Thymus (tissue), 11 donors: Measurements from ENCODE around the gene DIPK1C. TPM values are rescaled to one million over a fixed set of nuclear protein-coding genes. Genes with fewer than 3 reads are reported as not detected.

Source experiments
- DNase-seq, 9 donors: peaks; one replicate each; pipeline ENCODE4 v3.0.0-alpha.2; 2013; ENCODE audit warnings: low spot score in 9 of 9, low read depth in 6 of 9, missing footprints in 1 of 9
- H3K27ac ChIP-seq, 2 donors: one replicate each; pipeline ENCODE4 v1.5.1; 2013; ENCODE audit warnings: control low read depth in 1 of 2, low read depth in 1 of 2, low read length in 1 of 2, mild to moderate bottlenecking in 1 of 2, moderate library complexity in 1 of 2
- H3K27me3 ChIP-seq, 2 donors: one replicate each; pipeline ENCODE4 v1.5.1; 2013; ENCODE audit warnings: low read length in 1 of 2; ENCODE audit not compliant: control insufficient read depth in 2 of 2, insufficient read depth in 1 of 2
- H3K36me3 ChIP-seq, 2 donors: one replicate each; pipeline ENCODE4 v1.5.1; 2013; ENCODE audit warnings: low read length in 1 of 2, mild to moderate bottlenecking in 1 of 2, moderate library complexity in 1 of 2; ENCODE audit not compliant: control insufficient read depth in 2 of 2, insufficient read depth in 2 of 2
- H3K4me1 ChIP-seq, 2 donors: one replicate each; pipeline ENCODE4 v1.5.1; 2013; ENCODE audit warnings: low read length in 2 of 2; ENCODE audit not compliant: control insufficient read depth in 2 of 2, insufficient read depth in 2 of 2
- H3K4me3 ChIP-seq, 2 donors: one replicate each; pipeline ENCODE4 v1.5.1; 2013; ENCODE audit warnings: low read length in 2 of 2, control low read depth in 1 of 2, mild to moderate bottlenecking in 1 of 2
- H3K9me3 ChIP-seq, 2 donors: one replicate each; pipeline ENCODE4 v1.5.1; 2013; ENCODE audit warnings: low read length in 1 of 2, mild to moderate bottlenecking in 1 of 2; ENCODE audit not compliant: control insufficient read depth in 2 of 2, insufficient read depth in 1 of 2
- WGBS: extraction: QIAGEN DNeasy Blood & Tissue Kit; methylation state at CpG from one replicate; pipeline ENCODE4 v1.1.7; 2013; 5-methylcytosine and 5-hydroxymethylcytosine counted together
- polyA plus RNA-seq: library from polyadenylated mRNA; stranded (reverse); fragments of 200-250 nt; gene quantifications from one replicate; pipeline ENCODE4 v1.2.3, GENCODE V29; 2013
- total RNA-seq: library from RNA; stranded (reverse); fragments of 120-200 nt; gene quantifications from one replicate; pipeline ENCODE4 v1.2.4, GENCODE V29; 2013
- donor health status: healthy.

Gene DIPK1C
- total and polyA plus RNA-seq, 2 donors, result 0.42 to 26.4 TPM

DNA sequence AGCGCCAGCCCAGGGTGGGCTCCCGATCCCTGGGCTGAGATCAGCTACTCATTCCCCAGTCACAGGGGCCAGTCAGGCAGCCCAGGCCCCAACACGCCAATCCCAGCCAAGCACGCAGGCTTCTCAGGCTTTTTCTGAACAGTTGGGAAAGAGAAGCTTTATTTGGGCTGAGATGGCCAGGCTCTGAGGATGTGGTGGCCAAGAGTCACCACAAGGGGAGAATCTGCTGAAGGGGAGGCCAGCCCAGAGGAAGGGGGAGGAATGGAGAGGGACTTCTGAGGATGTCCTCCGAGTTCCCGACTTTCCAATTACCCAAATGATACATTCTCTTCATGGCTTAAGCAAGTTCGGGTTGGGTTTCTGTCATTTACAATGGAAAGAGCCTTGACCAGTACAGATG lies 2.8 kb upstream of the DIPK1C start:
- no peaks in the 10 kb centered on the region for H3K9me3 ChIP-seq
- no peak for DNase-seq
- H3K4me1 ChIP-seq, result peaks cover 0 to 6% of the 10 kb centered on the region in 2 donors
- no peak overlapping the region for H3K27ac ChIP-seq
- peaks cover 26 to 64% of the 10 kb centered on the region in 2 donors for H3K27me3 ChIP-seq
- WGBS, result 87% methylated on average over 7 of the region's 7 CpGs
- H3K4me3 ChIP-seq, result no peak overlapping the region
- no peaks in the 10 kb centered on the region for H3K36me3 ChIP-seq

DNA sequence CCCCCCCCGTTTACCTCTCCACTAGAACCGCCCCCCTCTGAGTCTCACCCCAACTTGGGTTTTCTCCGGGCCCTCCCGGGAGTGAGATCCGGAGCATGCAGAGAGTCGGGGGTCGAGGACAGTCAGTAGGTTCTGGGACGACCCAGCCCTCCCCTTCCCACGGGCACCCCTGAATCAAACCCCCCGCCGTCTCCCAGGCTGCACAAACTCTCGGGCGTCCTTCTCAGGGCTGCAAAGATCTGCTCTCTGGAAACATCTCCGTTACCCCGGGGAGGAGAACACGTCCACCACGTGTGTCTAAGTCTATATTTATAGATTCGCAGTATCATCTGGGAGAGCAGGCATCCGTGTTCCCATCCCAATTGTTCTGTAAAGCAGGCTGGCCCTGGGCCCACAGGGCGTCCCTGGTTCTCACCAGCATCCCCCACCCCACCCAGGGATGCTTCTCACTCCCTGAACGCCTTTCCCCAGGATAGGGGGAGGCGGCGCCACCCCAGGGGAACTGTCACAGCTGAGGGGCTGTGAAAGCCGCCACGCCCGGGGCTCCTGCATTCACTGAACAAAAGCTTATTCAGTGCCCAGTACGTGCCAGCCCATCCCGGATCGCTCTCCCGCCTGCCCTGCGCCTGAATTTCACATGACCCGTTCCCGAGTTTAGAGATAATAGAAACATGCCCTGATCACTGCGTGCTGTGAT lies 765 bp upstream of the DIPK1C start:
- H3K27me3 ChIP-seq, result peaks cover 36 to 84% of the 10 kb centered on the region in 2 donors
- no peaks in the 10 kb centered on the region for H3K36me3 ChIP-seq
- DNase-seq, result no peak
- no peak overlapping the region for H3K4me3 ChIP-seq
- no peaks in the 10 kb centered on the region for H3K9me3 ChIP-seq
- 63% methylated on average over 34 of the region's 34 CpGs for WGBS
- H3K4me1 ChIP-seq, result peaks cover 0 to 6% of the 10 kb centered on the region in 2 donors
- no peak overlapping the region for H3K27ac ChIP-seq

DNA sequence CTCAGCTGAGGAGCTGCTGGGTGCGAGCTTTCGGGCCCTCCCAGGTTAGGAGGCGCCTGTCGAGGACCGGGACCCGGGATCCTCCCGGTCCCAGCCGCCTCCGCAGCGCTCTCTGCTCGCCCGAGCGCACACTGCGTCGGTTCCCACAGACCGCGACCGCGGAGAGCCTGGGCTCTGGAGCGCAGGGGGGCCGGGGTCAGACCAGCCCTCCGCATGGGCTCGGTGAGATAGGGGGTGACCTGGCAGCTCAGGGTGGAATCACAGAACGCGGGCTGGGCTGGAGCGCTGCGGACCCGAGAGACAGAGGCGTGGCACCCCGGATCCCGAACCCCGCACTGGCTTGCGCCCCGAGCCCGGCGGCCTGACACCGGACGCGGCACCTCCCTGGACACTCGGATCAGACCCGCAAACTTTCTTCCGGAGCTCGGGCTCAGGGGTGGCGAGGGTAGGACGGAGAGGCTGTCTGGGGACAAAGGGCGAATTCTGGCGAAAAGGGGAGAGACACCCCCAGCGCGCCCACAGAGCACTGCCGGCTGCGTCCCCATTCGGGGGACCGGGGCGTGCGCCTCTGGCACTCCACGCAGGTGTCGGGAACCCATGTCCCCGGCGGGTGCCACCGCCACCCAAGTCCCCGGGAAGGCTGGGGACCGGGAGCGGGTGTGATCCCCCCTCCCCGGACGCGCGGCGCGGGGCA lies 612 bp downstream of the DIPK1C start:
- peak overlapping the region in 1 of 2 donors; percentile 52 for H3K27ac ChIP-seq
- whole genome bisulfite sequencing, result under 1% methylated on average over 69 of the region's 69 CpGs

DNA sequence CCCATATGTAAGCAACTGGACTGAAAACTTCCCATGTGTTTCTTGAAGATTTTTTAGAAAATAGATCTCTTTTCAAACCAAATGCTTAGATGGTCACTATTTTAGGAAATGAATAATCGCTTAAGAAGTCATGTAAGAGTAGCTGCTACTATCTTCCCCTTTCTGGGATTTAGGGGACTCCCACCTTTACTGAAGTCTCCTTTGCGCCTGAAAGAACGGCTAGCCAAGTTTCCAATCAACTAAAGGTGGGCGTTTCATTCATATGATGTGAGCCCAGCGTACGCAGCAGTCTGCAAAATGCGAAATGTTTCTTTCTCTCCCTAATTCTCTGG lies 1.1 kb downstream of the DIPK1C start:
- WGBS, result 9% methylated on average over 7 of the region's 7 CpGs
- no peaks in the 10 kb centered on the region for H3K36me3 ChIP-seq
- peak overlapping the region in 1 of 2 donors; percentile 47 for H3K4me3 ChIP-seq
- no peak for DNase-seq
- H3K27me3 ChIP-seq, result peaks cover 36 to 76% of the 10 kb centered on the region in 2 donors
- no peaks in the 10 kb centered on the region for H3K9me3 ChIP-seq
- no peak overlapping the region for H3K27ac ChIP-seq
- H3K4me1 ChIP-seq, result peaks cover 0 to 6% of the 10 kb centered on the region in 2 donors

More for the DNA sequence above, 612 bp downstream of the DIPK1C start:
- peak overlapping the region in 1 of 2 donors; percentile 47 for H3K4me3 ChIP-seq
- no peak for DNase-seq
- no peaks in the 10 kb centered on the region for H3K36me3 ChIP-seq
- H3K27me3 ChIP-seq, result peaks cover 36 to 78% of the 10 kb centered on the region in 2 donors
- peaks cover 0 to 6% of the 10 kb centered on the region in 2 donors for H3K4me1 ChIP-seq
- no peaks in the 10 kb centered on the region for H3K9me3 ChIP-seq

DNA sequence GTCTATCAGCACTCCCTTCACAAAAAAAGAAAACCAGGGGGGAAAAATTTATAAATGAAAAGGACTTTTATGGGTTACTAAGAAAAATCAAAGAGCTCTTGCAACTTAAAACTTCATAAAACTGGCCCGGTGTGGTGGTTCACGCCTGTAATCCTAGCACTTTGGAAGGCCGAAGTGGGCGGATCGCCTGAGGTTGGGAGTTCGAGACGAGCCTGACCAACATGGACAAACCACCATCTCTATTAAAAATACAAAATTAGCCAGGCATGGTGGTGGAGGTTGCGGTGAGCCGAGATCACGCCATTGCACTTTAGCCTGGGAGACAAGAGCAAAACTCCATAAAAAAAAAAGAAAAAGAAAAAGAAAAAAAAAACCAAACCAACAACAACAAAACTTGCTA lies 1.7 kb downstream of the DIPK1C start:
- H3K9me3 ChIP-seq, result no peaks in the 10 kb centered on the region
- DNase-seq, result no peak
- WGBS, result 97% methylated on average over 10 of the region's 10 CpGs
- H3K27ac ChIP-seq, result no peak overlapping the region
- H3K27me3 ChIP-seq, result peaks cover 36 to 74% of the 10 kb centered on the region in 2 donors
- H3K4me3 ChIP-seq, result no peak overlapping the region
- H3K4me1 ChIP-seq, result peaks cover 0 to 6% of the 10 kb centered on the region in 2 donors
- no peaks in the 10 kb centered on the region for H3K36me3 ChIP-seq

DNA sequence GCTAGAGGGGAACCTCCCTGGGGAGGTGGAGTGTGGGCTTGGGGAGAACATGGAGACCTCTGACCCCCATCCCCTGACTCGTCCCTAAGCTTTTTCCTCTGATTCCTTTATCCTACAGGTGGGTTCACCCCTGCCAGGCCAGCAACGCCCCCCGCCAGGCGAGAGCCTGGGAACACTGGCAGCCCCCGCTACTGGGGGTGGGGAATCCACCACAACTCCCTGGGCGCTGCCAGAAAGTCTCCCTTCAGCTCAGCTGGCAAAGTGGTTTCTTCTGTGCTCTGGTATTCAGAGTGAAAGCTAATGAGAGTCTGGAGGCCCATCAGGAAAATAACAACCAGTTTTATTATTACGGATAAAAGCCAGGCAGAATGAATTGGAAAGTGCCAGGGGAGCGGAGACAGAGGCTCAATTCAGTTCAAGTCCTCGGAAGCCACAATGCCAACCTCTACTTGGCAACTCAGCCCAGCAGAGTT lies 2.8 kb downstream of the DIPK1C start:
- no peak overlapping the region for H3K27ac ChIP-seq
- no peak for DNase-seq
- 95% methylated on average over 9 of the region's 9 CpGs for WGBS
- H3K4me1 ChIP-seq, result peaks cover 0 to 6% of the 10 kb centered on the region in 2 donors
- H3K4me3 ChIP-seq, result no peak overlapping the region
- H3K9me3 ChIP-seq, result no peaks in the 10 kb centered on the region
- peaks cover 32 to 69% of the 10 kb centered on the region in 2 donors for H3K27me3 ChIP-seq
- no peaks in the 10 kb centered on the region for H3K36me3 ChIP-seq

DNA sequence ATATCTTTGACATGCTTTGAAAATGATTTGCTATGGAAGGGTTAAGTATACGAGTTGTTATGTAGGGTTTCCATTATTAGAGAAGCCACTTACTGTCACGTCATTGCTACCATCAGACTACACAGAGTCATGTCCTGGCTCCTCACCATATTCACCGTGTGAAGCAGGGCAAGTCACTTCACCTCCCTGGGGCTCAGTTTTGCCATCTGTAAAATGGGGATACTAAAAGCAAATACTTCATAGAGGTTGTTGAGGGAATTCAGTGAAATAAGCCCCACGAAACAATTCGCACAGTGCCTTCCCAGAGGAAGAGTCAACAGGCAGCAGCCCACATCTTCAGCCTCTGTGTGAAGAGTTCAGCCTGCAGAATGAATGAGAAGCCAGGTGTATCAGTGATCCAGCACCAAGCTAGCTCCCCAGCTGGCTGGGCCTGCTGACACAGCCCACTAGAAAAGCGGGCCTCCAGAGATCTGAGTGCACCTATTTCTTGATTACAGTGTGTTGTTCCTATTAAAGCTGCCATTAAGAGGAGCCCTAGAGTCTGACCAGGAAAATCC lies 3.4 kb downstream of the DIPK1C start:
- H3K9me3 ChIP-seq, result no peaks in the 10 kb centered on the region
- 96% methylated on average over 6 of the region's 6 CpGs for WGBS
- peaks cover 32 to 64% of the 10 kb centered on the region in 2 donors for H3K27me3 ChIP-seq

DNA sequence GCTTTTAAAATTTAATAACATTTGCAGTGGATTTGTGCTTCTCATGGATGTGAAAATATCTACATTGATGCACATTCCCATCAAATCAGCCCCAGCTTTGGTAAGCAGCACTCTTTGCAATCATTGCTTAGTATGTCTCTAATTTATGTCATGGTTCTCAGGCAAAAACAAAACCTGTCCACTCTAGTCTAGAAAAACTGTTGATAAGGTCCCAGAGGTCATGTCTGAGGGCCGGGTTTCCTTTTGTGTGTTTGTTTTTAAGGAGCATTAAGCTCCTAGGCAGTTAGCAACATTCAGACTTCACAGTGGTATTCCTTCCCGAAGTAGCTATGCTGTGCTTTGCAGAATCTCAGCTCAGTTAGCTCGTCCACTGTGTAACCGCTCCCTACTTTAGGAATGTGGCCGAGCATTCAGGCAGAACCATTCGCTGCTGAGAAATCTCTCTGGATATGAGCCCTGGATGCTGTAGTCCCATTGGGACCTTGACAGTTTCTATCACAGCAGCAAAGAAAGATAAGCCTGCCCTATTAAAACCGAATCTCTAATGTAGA lies 4.0 kb downstream of the DIPK1C start:
- Histone ChIP-seq H3K27me3 (peaks cover 32 to 58% of the 10 kb centered on the region in 2 donors), H3K27ac (no peak overlapping the region), H3K9me3 (no peaks in the 10 kb centered on the region), H3K4me3 (no peak overlapping the region), H3K36me3 (no peaks in the 10 kb centered on the region), H3K4me1 (peaks cover 0 to 6% of the 10 kb centered on the region in 2 donors)
- no peak for DNase-seq
- 90% methylated on average over 7 of the region's 7 CpGs for WGBS

More for the DNA sequence above, 3.4 kb downstream of the DIPK1C start:
- no peak overlapping the region for H3K27ac ChIP-seq
- H3K4me1 ChIP-seq, result peaks cover 0 to 6% of the 10 kb centered on the region in 2 donors
- no peaks in the 10 kb centered on the region for H3K36me3 ChIP-seq
- H3K4me3 ChIP-seq, result no peak overlapping the region
- DNase-seq, result no peak

DNA sequence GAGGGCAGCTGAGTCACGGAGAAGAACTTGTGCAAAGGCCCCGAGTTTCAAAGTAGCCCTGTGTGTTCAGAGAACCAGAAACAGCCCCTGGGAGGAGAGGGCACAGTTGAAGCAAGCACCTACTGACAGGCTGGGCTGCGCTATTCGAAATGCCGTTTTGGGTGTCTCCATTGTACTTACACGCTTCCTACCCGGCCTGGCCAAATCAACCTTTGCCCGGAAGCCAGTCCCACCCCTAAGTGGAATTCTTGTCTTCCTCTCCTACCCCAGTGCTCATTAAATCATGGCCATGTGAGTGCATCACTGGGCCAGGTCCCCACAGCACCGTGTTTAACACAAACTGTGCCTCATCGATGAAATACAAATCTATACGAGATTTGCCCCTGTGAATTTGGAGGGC lies 6.0 kb downstream of the DIPK1C start:
- Histone ChIP-seq H3K9me3 (no peaks in the 10 kb centered on the region), H3K27me3 (peaks cover 16 to 41% of the 10 kb centered on the region in 2 donors), H3K4me3 (no peak overlapping the region), H3K4me1 (peaks cover 0 to 1% of the 10 kb centered on the region in 2 donors), H3K27ac (no peak overlapping the region), H3K36me3 (no peaks in the 10 kb centered on the region)
- WGBS, result 95% methylated on average over 11 of the region's 11 CpGs
- DNase-seq, result no peak
